G401 (cell line): ENCODE measurements around the gene PKP1. TPM values are rescaled to one million over a fixed set of nuclear protein-coding genes. Genes with fewer than 3 reads are reported as not detected.
"Not testable (repeated sequence)": the region's sequence is repeated elsewhere in the genome, so short reads cannot be mapped to it uniquely, and the experiment has no call there.

Experiments
- DNase-seq: peaks from one replicate; pipeline ENCODE4 v3.0.0-alpha.2; 2015; ENCODE audit warnings: low spot score
- in situ Hi-C: cut with HindIII; loops from 2 replicates; pipeline ENCODE4 v1.10.0; 2016; ENCODE audit warnings: low sequenced_read_pairs, mixed read lengths
- total RNA-seq: library from RNA; depleted of rRNA; stranded (reverse); fragments of >200 nt; shearing (Covaris generic); gene quantifications from 2 replicates; pipeline ENCODE4 v1.2.3, GENCODE V29; 2014; rRNA removed

PKP1 gene
- 0.06 TPM in 1 of 2 replicates, not detected in the other for total RNA-seq

- in situ Hi-C loops, result no loop called here
- DNase-seq, result no peak
Measured at GRCh38 chr1:201282931-201283829, at the start of gene PKP1. PKP1 (plus strand) TSS chr1:201283506; CDS start chr1:201283703, 197 bp downstream.

- in situ Hi-C loops, result not testable (repeated sequence)
Measured at GRCh38 chr1:201239646-201240045, 43.7 kb upstream of the PKP1 start.

GRCh38 chr1:201240171-201240570, 43.1 kb upstream of the PKP1 start:
- no peak for DNase-seq
- in situ Hi-C loops, result no loop called here

More at GRCh38 chr1:201239646-201240045, 43.7 kb upstream of the PKP1 start:
- not testable (repeated sequence) for DNase-seq

GRCh38 chr1:201241736-201242135, 41.6 kb upstream of the PKP1 start:
- DNase-seq, result no peak
- in situ Hi-C loops, result no loop called here

- in situ Hi-C loops, result no loop called here
Measured at GRCh38 chr1:201245082-201245481, 38.2 kb upstream of the PKP1 start.

GRCh38 chr1:201248721-201249559, 34.4 kb upstream of the PKP1 start:
- in situ Hi-C loops, result no loop called here
- no peak for DNase-seq

More at GRCh38 chr1:201245082-201245481, 38.2 kb upstream of the PKP1 start:
- DNase-seq, result no peak

- in situ Hi-C loops, result no loop called here
- DNase-seq, result no peak
Measured at GRCh38 chr1:201250326-201251011, 32.8 kb upstream of the PKP1 start.

GRCh38 chr1:201251411-201251810, 31.9 kb upstream of the PKP1 start:
- no peak for DNase-seq
- in situ Hi-C loops, result no loop called here

- DNase-seq, result no peak
- in situ Hi-C loops, result no loop called here
Measured at GRCh38 chr1:201251851-201252430, 31.4 kb upstream of the PKP1 start.

GRCh38 chr1:201252944-201253371, 30.3 kb upstream of the PKP1 start:
- DNase-seq, result no peak
- in situ Hi-C loops, result no loop called here

GRCh38 chr1:201253411-201253810, 29.9 kb upstream of the PKP1 start:
- peak; percentile 56 for DNase-seq

GRCh38 chr1:201253906-201254624, 29.2 kb upstream of the PKP1 start:
- DNase-seq, result no peak
- in situ Hi-C loops, result no loop called here

More at GRCh38 chr1:201253411-201253810, 29.9 kb upstream of the PKP1 start:
- in situ Hi-C loops, result no loop called here

- in situ Hi-C loops, result no loop called here
- DNase-seq, result peak; percentile 31
Measured at GRCh38 chr1:201254625-201255478, 28.5 kb upstream of the PKP1 start.

- no peak for DNase-seq
- in situ Hi-C loops, result no loop called here
Measured at GRCh38 chr1:201255479-201256362, 27.6 kb upstream of the PKP1 start.

- in situ Hi-C loops, DNase-seq: not testable (repeated sequence)
Measured at GRCh38 chr1:201258132-201258531, 25.2 kb upstream of the PKP1 start.

GRCh38 chr1:201258763-201259230, 24.5 kb upstream of the PKP1 start:
- DNase-seq, result no peak
- in situ Hi-C loops, result no loop called here
